ENCODE results near the gene EPN3.

- TF ChIP-seq CTCF (IDR thresholded peaks at IDR 0.05) (no peak), EZH2 (IDR thresholded peaks at IDR 0.05) (no peak)
These were observed 37.5 kb downstream of the EPN3 start for GRCh38 chr17:50570032-50570431.
